ENCODE data around the gene UBE4A.

UBE4A gene

DNA sequence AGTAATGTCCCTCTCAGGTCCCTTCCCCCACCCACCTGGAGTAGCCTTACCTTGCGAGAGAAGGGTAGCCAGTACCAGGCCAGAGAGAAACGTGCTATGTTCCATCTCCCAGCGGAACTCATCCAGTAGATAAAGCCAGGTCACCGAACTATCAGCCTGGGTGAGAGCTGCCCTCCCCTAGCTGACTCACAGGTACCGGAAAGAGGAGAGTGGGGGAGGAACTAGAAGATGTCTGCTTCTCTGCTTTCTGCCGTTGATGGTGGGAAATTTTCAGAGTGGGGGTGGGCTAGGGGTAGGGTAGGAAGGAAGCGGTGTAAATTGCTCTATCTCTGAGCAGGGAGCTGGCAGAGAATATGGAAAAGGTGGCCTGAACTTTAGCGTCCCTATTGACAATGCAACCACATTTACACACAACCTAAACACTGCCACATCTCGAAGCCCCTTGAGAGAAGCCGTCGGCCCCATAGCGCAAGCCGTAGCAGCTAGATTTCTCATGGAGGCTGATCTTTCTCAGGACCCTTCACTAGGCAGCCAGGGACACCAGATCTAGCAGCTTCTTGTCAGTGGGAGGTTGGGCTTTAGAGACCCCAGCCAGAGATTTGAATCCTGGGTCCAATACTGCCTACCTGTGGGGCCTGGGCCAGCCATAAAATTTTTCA lies 16.8 kb upstream of the UBE4A start, which contains the start of gene CD3D:
Gene CD3D (minus strand): TSS at position 203 of the 659 bp plus-strand sequence. CDS start 98 bp downstream, at position 105.
- Histone ChIP-seq H3K79me2 (ENCODE audit: insufficient read depth, low read length) (peaks cover 100% of the 10 kb centered on the region), H3K4me2 (ENCODE audit: insufficient read depth, low read length) (peak within 1 kb of the TSS; percentile 70), H3K27ac (ENCODE audit: low read length) (peak within 1 kb of the TSS; percentile 98), H2AFZ (ENCODE audit: low read depth, low read length) (peak within 1 kb of the TSS; percentile 11; the same call in 1 of the 2 replicates), H3K9ac (ENCODE audit: low read depth, low read length) (peak within 1 kb of the TSS; percentile 83), H3K36me3 (ENCODE audit: insufficient read depth, low read length) (peaks cover 70% of the 10 kb centered on the region), H3K4me3 (ENCODE audit: low read depth in 1 of 2, low read length in 2 of 2) (peak within 1 kb of the TSS; percentile 52 to 79), H4K20me1 (ENCODE audit: insufficient read depth, low read length) (peaks cover 37% of the 10 kb centered on the region), H3K4me1 (ENCODE audit: insufficient read depth, low read length) (peaks cover 69% of the 10 kb centered on the region), H3K27me3 (ENCODE audit: insufficient read depth, low read length, poor library complexity) (no peaks in the 10 kb centered on the region), H3K9me3 (ENCODE audit: insufficient read depth, low read length, severe bottlenecking) (no peaks in the 10 kb centered on the region)
- no peak for TF ChIP-seq EZH2 (IDR thresholded peaks at IDR 0.05; ENCODE audit: borderline replicate concordance, low read depth, low read length, severe bottlenecking)
- TF ChIP-seq, protein P1, sequence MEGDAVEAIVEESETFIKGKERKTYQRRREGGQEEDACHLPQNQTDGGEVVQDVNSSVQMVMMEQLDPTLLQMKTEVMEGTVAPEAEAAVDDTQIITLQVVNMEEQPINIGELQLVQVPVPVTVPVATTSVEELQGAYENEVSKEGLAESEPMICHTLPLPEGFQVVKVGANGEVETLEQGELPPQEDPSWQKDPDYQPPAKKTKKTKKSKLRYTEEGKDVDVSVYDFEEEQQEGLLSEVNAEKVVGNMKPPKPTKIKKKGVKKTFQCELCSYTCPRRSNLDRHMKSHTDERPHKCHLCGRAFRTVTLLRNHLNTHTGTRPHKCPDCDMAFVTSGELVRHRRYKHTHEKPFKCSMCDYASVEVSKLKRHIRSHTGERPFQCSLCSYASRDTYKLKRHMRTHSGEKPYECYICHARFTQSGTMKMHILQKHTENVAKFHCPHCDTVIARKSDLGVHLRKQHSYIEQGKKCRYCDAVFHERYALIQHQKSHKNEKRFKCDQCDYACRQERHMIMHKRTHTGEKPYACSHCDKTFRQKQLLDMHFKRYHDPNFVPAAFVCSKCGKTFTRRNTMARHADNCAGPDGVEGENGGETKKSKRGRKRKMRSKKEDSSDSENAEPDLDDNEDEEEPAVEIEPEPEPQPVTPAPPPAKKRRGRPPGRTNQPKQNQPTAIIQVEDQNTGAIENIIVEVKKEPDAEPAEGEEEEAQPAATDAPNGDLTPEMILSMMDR (IDR thresholded peaks at IDR 0.05; ENCODE audit: borderline replicate concordance, extremely low read depth, low read length, poor library complexity, severe bottlenecking) = peak; percentile 49
- DNase-seq (peak; percentile 95), ATAC-seq (ENCODE audit: insufficient read depth, low read depth) (peak; percentile 61)

- ATAC-seq (ENCODE audit: insufficient read depth, low read depth) (no peak), DNase-seq (peak; percentile 48)
- Histone ChIP-seq H3K9ac (ENCODE audit: low read depth, low read length) (peak overlapping the region; percentile 83), H3K4me3 (ENCODE audit: low read depth in 1 of 2, low read length in 2 of 2) (peak overlapping the region; percentile 10 to 79), H3K36me3 (ENCODE audit: insufficient read depth, low read length) (peaks cover 70% of the 10 kb centered on the region), H3K4me1 (ENCODE audit: insufficient read depth, low read length) (peaks cover 70% of the 10 kb centered on the region), H3K27me3 (ENCODE audit: insufficient read depth, low read length, poor library complexity) (no peaks in the 10 kb centered on the region), H3K27ac (ENCODE audit: low read length) (peak overlapping the region; percentile 98), H3K79me2 (ENCODE audit: insufficient read depth, low read length) (peaks cover 100% of the 10 kb centered on the region), H2AFZ (ENCODE audit: low read depth, low read length) (no peak overlapping the region), H3K9me3 (ENCODE audit: insufficient read depth, low read length, severe bottlenecking) (no peaks in the 10 kb centered on the region), H3K4me2 (ENCODE audit: insufficient read depth, low read length) (peak overlapping the region; percentile 70), H4K20me1 (ENCODE audit: insufficient read depth, low read length) (peaks cover 42% of the 10 kb centered on the region)
- TF ChIP-seq, protein P1 (IDR thresholded peaks at IDR 0.05; ENCODE audit: borderline replicate concordance, extremely low read depth, low read length, poor library complexity, severe bottlenecking) = no peak
- TF ChIP-seq EZH2 (IDR thresholded peaks at IDR 0.05; ENCODE audit: borderline replicate concordance, low read depth, low read length, severe bottlenecking) = no peak
Observed at GRCh38 chr11:118343248-118343647, 16.2 kb upstream of the UBE4A start.

DNA sequence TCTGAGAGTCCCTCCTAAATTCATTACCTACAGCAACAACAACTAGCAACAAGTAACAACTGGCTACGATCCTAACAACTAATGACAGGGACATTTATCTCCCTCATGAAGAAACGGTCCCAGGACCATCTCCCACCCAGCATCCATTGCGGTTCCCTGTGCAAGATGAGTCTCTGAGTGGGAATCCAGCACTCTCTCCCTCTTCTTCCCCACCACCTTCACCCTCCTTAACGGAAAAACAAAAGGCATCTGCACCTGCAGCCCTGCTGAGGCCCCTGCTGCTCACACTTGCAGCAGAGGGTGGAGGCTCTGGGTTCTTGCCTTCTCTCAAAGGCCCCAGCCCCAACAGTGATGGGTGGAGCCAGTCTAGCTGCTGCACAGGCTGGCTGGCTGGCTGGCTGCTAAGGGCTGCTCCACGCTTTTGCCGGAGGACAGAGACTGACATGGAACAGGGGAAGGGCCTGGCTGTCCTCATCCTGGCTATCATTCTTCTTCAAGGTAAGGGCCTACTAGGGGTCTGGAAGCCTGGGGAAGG lies 15.4 kb upstream of the UBE4A start, which contains the start of gene CD3G:
Gene CD3G (plus strand): TSS at position 364 of the 535 bp plus-strand sequence. CDS start 80 bp downstream, at position 444.
- no peak for TF ChIP-seq EZH2 (IDR thresholded peaks at IDR 0.05; ENCODE audit: borderline replicate concordance, low read depth, low read length, severe bottlenecking)
- TF ChIP-seq, protein P1 (IDR thresholded peaks at IDR 0.05; ENCODE audit: borderline replicate concordance, extremely low read depth, low read length, poor library complexity, severe bottlenecking) = no peak
- Histone ChIP-seq H3K79me2 (ENCODE audit: insufficient read depth, low read length) (peaks cover 100% of the 10 kb centered on the region), H3K36me3 (ENCODE audit: insufficient read depth, low read length) (peaks cover 70% of the 10 kb centered on the region), H3K4me2 (ENCODE audit: insufficient read depth, low read length) (peak within 1 kb of the TSS; percentile 70), H3K27me3 (ENCODE audit: insufficient read depth, low read length, poor library complexity) (no peaks in the 10 kb centered on the region), H4K20me1 (ENCODE audit: insufficient read depth, low read length) (peaks cover 41% of the 10 kb centered on the region), H3K27ac (ENCODE audit: low read length) (peak within 1 kb of the TSS; percentile 98), H2AFZ (ENCODE audit: low read depth, low read length) (peak within 1 kb of the TSS; percentile 44), H3K9ac (ENCODE audit: low read depth, low read length) (peak within 1 kb of the TSS; percentile 83), H3K9me3 (ENCODE audit: insufficient read depth, low read length, severe bottlenecking) (no peaks in the 10 kb centered on the region), H3K4me1 (ENCODE audit: insufficient read depth, low read length) (peaks cover 70% of the 10 kb centered on the region), H3K4me3 (ENCODE audit: low read depth in 1 of 2, low read length in 2 of 2) (peak within 1 kb of the TSS; percentile 65 to 79)
- ATAC-seq (ENCODE audit: insufficient read depth, low read depth) (peak; percentile 77), DNase-seq (peak; percentile 95)

Data from DND-41 (cell line).